H9 (cell line): ENCODE measurements around the gene PPOX. TPM values are rescaled to one million over a fixed set of nuclear protein-coding genes. Genes with fewer than 3 reads are reported as not detected.
A peak's percentile ranks its signal among the peaks of the same experiment; 100 is the strongest.

Experiments
- DNase-seq: peaks from one replicate; pipeline ENCODE4 v3.0.0-alpha.2; 2017
- H2AFZ ChIP-seq: one replicate; pipeline ENCODE4 v1.6.1; 2013; ENCODE audit warnings: mild to moderate bottlenecking, low read length, control low read depth, moderate library complexity
- H2AK5ac ChIP-seq: 2 replicates; pipeline ENCODE4 v1.6.1; 2013; ENCODE audit warnings: low read length, control low read depth, mixed read lengths; ENCODE audit not compliant: insufficient read length
- H2BK120ac ChIP-seq: one replicate; pipeline ENCODE4 v1.6.1; 2013; ENCODE audit warnings: low read depth, mild to moderate bottlenecking, low read length, control low read depth, inconsistent platforms; ENCODE audit not compliant: poor library complexity, severe bottlenecking
- H2BK12ac ChIP-seq: 2 replicates; pipeline ENCODE4 v1.6.1; 2013; ENCODE audit warnings: low read length, control low read depth, mixed read lengths, low read depth; ENCODE audit not compliant: insufficient read length
- H2BK15ac ChIP-seq: 2 replicates; pipeline ENCODE4 v1.6.1; 2013; ENCODE audit warnings: low read depth, low read length, control low read depth
- H2BK20ac ChIP-seq: one replicate; pipeline ENCODE4 v1.6.1; 2013; ENCODE audit warnings: low read depth, mild to moderate bottlenecking, low read length, control low read depth, inconsistent platforms; ENCODE audit not compliant: poor library complexity, severe bottlenecking
- H2BK5ac ChIP-seq: 2 replicates; pipeline ENCODE4 v1.6.1; 2013; ENCODE audit warnings: low read length, control low read depth, mixed read lengths; ENCODE audit not compliant: insufficient read length
- H3K14ac ChIP-seq: 2 replicates; pipeline ENCODE4 v1.6.1; 2013; ENCODE audit warnings: low read length, control low read depth; ENCODE audit not compliant: insufficient read depth
- H3K18ac ChIP-seq: 2 replicates; pipeline ENCODE4 v1.6.1; 2013; ENCODE audit warnings: low read depth, mild to moderate bottlenecking, mixed read lengths, low read length, control low read depth; ENCODE audit not compliant: insufficient read length
- H3K23ac ChIP-seq: 2 replicates; pipeline ENCODE4 v1.6.1; 2013; ENCODE audit warnings: low read length, control low read depth, mixed read lengths, low read depth; ENCODE audit not compliant: insufficient read length
- H3K23me2 ChIP-seq: 2 replicates; pipeline ENCODE4 v1.6.1; 2013; ENCODE audit warnings: low read depth, mild to moderate bottlenecking, mixed read lengths, low read length, control low read depth; ENCODE audit not compliant: insufficient read length, poor library complexity, severe bottlenecking
- H3K27ac ChIP-seq: 2 replicates; pipeline ENCODE4 v1.5.1; 2013; ENCODE audit warnings: low read length, control low read depth, mixed read lengths, low read depth; ENCODE audit not compliant: insufficient read length
- H3K27me3 ChIP-seq: 2 replicates; pipeline ENCODE4 v1.6.1; 2013; ENCODE audit warnings: low read length, control low read depth, inconsistent platforms; ENCODE audit not compliant: insufficient read depth
- H3K4ac ChIP-seq: 2 replicates; pipeline ENCODE4 v1.6.1; 2013; ENCODE audit warnings: low read depth, mild to moderate bottlenecking, control low read depth, inconsistent platforms, low read length, moderate library complexity
- H3K4me1 ChIP-seq: 2 replicates; pipeline ENCODE4 v1.6.1; 2013; ENCODE audit warnings: low read length, control low read depth, inconsistent platforms; ENCODE audit not compliant: insufficient read depth
- H3K4me2 ChIP-seq: 2 replicates; pipeline ENCODE4 v1.6.1; 2013; ENCODE audit warnings: low read length, control low read depth, mixed read lengths; ENCODE audit not compliant: insufficient read length, insufficient read depth
- H3K56ac ChIP-seq: 2 replicates; pipeline ENCODE4 v1.6.1; 2013; ENCODE audit warnings: low read depth, mild to moderate bottlenecking, mixed read lengths, low read length, control low read depth; ENCODE audit not compliant: insufficient read length
- H3K79me1 ChIP-seq: 2 replicates; pipeline ENCODE4 v1.6.1; 2013; ENCODE audit warnings: low read depth, mild to moderate bottlenecking, moderate library complexity, low read length, control low read depth, inconsistent platforms; ENCODE audit not compliant: insufficient read depth, poor library complexity, severe bottlenecking
- H3K79me2 ChIP-seq: 2 replicates; pipeline ENCODE4 v1.6.1; 2013; ENCODE audit warnings: low read length, control low read depth, inconsistent platforms; ENCODE audit not compliant: insufficient read depth
- H3K9ac ChIP-seq: 2 replicates; pipeline ENCODE4 v1.6.1; 2013; ENCODE audit warnings: low read length, control low read depth, mixed read lengths; ENCODE audit not compliant: insufficient read length; ENCODE audit errors: extremely low read depth
- H3K9me3 ChIP-seq: one replicate; pipeline ENCODE4 v1.6.1; 2013; ENCODE audit warnings: low read depth, low read length, inconsistent platforms; ENCODE audit not compliant: control insufficient read depth
- H3T11ph ChIP-seq: one replicate; pipeline ENCODE4 v1.6.1; 2013; ENCODE audit warnings: mild to moderate bottlenecking, low read length, control low read depth, inconsistent platforms
- H4K20me1 ChIP-seq: one replicate; pipeline ENCODE4 v1.6.1; 2013; ENCODE audit not compliant: control insufficient read depth, insufficient read length, insufficient read depth
- H4K5ac ChIP-seq: 2 replicates; pipeline ENCODE4 v1.6.1; 2013; ENCODE audit warnings: low read depth, mild to moderate bottlenecking, mixed read lengths, low read length, control low read depth; ENCODE audit not compliant: insufficient read length
- H4K8ac ChIP-seq: replicated peaks from 2 replicates; pipeline ENCODE4 v1.6.1; 2013; ENCODE audit warnings: low read length, control low read depth, mixed read lengths, low read depth; ENCODE audit not compliant: insufficient read length
- H4K91ac ChIP-seq: 2 replicates; pipeline ENCODE4 v1.6.1; 2013; ENCODE audit warnings: low read depth, mild to moderate bottlenecking, moderate library complexity, mixed read lengths, low read length, control low read depth; ENCODE audit not compliant: insufficient read length
- H3K27ac Mint-ChIP-seq, 3 experiments: 2 replicates in 2 of 3; 3 replicates in 1 of 3; pipeline ENCODE4 v1.8.0; 2020 to 2021; ENCODE audit warnings: mixed read lengths in 3 of 3, mild to moderate bottlenecking in 1 of 3, moderate library complexity in 1 of 3
- H3K27me3 Mint-ChIP-seq: 2 replicates; pipeline ENCODE4 v1.8.0; 2021; ENCODE audit warnings: low read depth, mild to moderate bottlenecking, moderate library complexity, mixed read lengths
- H3K36me3 Mint-ChIP-seq, 3 experiments: 2 replicates in 2 of 3; 3 replicates in 1 of 3; pipeline ENCODE4 v1.8.0; 2020 to 2021; ENCODE audit warnings: low read depth in 3 of 3, mixed read lengths in 3 of 3; ENCODE audit not compliant: insufficient read depth in 1 of 3
- H3K4me1 Mint-ChIP-seq, 2 experiments: 2 replicates each; pipeline ENCODE4 v1.8.0; 2020; ENCODE audit warnings: mixed read lengths in 2 of 2
- H3K4me3 Mint-ChIP-seq, 2 experiments: 2 replicates in 1 of 2; 3 replicates in 1 of 2; pipeline ENCODE4 v1.8.0; 2020 to 2021; ENCODE audit warnings: mild to moderate bottlenecking in 2 of 2, mixed read lengths in 2 of 2, moderate library complexity in 1 of 2
- H3K9me3 Mint-ChIP-seq, 2 experiments: 2 replicates in 1 of 2; 3 replicates in 1 of 2; pipeline ENCODE4 v1.8.0; 2020; ENCODE audit warnings: mild to moderate bottlenecking in 2 of 2, mixed read lengths in 2 of 2, moderate library complexity in 1 of 2
- CTCF ChIP-seq: fragments of 200-600 bp; sonication (generic); conservative IDR thresholded peaks from 3 replicates; pipeline ENCODE4 v1.8.0; 2021; ENCODE audit warnings: antibody characterized with exemption, mild to moderate bottlenecking
- WGBS: extraction: QIAGEN DNeasy Blood & Tissue Kit; methylation state at CpG from one replicate; pipeline ENCODE4 v1.1.7; 2013; ENCODE audit warnings: missing lambda C conversion rate, low lambda C conversion rate, mixed read lengths; ENCODE audit not compliant: insufficient read length; ENCODE audit errors: extremely low coverage; 5-methylcytosine and 5-hydroxymethylcytosine counted together
- total RNA-seq: library from RNA; stranded (reverse); gene quantifications from 2 replicates; pipeline ENCODE4 v1.2.1, GENCODE V29; 2021

Gene PPOX
- total RNA-seq, 1 experiment from 2014 or later = 39.8 TPM

GRCh38 chr1:161159087-161159912 lies 6.9 kb upstream of the PPOX start, which contains the start of gene USP21:
Gene USP21 (plus strand): TSS chr1:161159500. CDS start chr1:161160641, 1,141 bp downstream.
- Mint-ChIP-seq H3K9me3 (no peaks in the 10 kb centered on the region), H3K4me3 (peak within 1 kb of the TSS; percentile 81 to 89), H3K27me3 (no peaks in the 10 kb centered on the region; the same call in 1 of the 2 replicates), H3K36me3 (peaks cover 28 to 58% (median 51%) of the 10 kb centered on the region in 3 experiments), H3K27ac (peak within 1 kb of the TSS; percentile 86 to 97 (median 96)), H3K4me1 (peaks cover 23 to 25% of the 10 kb centered on the region in 2 experiments)
- Histone ChIP-seq H3K79me2 (no peaks in the 10 kb centered on the region), H2BK20ac (no peak within 1 kb of the TSS), H2BK120ac (peak within 1 kb of the TSS; percentile 39), H2AFZ (peak within 1 kb of the TSS; percentile 53), H3K4ac (no peak within 1 kb of the TSS; the same call in 1 of the 2 replicates), H3T11ph (no peak within 1 kb of the TSS), H2BK15ac (no peak within 1 kb of the TSS), H3K4me1 (no peaks in the 10 kb centered on the region), H2BK5ac (no peak within 1 kb of the TSS), H4K5ac (peak within 1 kb of the TSS; percentile 45), H4K91ac (no peak within 1 kb of the TSS), H4K8ac (peak within 1 kb of the TSS; percentile 78), H2BK12ac (no peak within 1 kb of the TSS), H4K20me1 (no peaks in the 10 kb centered on the region), H3K9me3 (no peaks in the 10 kb centered on the region), H3K27me3 (no peaks in the 10 kb centered on the region), H3K23me2 (peaks cover 5% of the 10 kb centered on the region), H2AK5ac (no peak within 1 kb of the TSS), H3K18ac (peak within 1 kb of the TSS; percentile 92), H3K23ac (no peak within 1 kb of the TSS), H3K56ac (no peak within 1 kb of the TSS), H3K14ac (peak within 1 kb of the TSS; percentile 85; the same call in 1 of the 2 replicates), H3K4me2 (peak within 1 kb of the TSS; percentile 94), H3K9ac (peak within 1 kb of the TSS; percentile 77), H3K79me1 (no peaks in the 10 kb centered on the region), H3K27ac (peak within 1 kb of the TSS; percentile 1)
- TF ChIP-seq CTCF = peak; percentile 25; the same call in 1 of the 3 replicates
- WGBS = no CpG with 5 or more reads among the region's 60 CpGs
- peak; percentile 94 for DNase-seq
